ENCODE data around the gene CFAP57.

CFAP57 gene

GRCh38 chr1:43299101-43299500 is 127.0 kb downstream of the CFAP57 start:
- DNase-seq (ENCODE audit: low spot score) = no peak

DNA sequence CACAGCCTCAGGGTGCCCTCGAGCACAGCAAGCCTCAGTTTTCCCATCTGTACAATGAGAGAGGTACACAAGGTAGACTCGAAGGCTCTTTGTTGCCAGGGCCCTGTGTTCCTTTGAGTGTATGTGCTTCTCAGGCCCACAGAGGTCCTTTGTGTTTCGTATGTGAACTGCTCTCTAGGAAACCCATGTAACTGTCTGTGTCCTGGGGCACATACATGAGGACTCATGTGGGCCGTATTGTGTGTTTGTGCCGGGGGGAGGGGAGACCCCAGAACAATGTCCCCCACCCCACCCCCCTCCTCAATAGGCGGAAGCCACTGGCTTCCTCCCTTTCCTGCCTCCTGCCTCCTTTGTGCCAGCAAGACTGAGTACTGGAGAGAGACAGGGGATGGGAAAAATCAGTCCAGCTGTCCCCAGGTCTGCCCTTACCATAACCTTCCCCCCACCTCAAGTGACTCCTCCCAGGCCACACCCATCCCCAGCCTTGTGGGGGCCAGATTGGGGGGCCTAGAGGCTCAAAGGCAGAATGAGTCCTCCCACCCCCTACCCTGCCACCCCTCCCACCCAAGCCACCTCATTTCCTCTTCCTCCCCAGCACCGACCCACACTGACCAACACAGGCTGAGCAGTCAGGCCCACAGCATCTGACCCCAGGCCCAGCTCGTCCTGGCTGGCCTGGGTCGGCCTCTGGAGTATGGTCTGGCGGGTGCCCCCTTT is 128.4 kb downstream of the CFAP57 start, which contains the start of gene TIE1:
TIE1 (plus strand) TSS at position 605 of the 717 bp plus-strand sequence; CDS start at position 695, 90 bp downstream.
- DNase-seq (ENCODE audit: low spot score) = no peak

DNA sequence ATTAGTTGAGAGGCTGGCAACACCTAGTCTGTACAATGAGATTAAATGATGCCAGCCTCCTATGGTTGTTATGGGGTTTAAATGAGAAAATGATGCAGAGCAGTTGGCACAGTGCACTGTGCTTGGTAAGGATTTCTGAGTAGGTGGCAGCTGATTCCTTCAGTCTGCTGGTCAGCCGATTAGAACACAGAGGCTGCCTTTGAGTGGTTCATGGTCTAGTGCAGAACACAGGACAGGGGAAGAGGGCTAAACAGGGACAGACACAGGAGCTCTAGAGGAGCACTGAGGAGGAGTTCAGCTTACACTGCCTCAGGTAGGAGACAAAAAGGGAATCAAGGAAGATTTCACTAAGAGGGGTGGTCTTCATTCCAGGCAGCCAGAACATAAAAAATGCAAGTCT is 130.1 kb downstream of the CFAP57 start:
- no peak for DNase-seq (ENCODE audit: low spot score)

DNA sequence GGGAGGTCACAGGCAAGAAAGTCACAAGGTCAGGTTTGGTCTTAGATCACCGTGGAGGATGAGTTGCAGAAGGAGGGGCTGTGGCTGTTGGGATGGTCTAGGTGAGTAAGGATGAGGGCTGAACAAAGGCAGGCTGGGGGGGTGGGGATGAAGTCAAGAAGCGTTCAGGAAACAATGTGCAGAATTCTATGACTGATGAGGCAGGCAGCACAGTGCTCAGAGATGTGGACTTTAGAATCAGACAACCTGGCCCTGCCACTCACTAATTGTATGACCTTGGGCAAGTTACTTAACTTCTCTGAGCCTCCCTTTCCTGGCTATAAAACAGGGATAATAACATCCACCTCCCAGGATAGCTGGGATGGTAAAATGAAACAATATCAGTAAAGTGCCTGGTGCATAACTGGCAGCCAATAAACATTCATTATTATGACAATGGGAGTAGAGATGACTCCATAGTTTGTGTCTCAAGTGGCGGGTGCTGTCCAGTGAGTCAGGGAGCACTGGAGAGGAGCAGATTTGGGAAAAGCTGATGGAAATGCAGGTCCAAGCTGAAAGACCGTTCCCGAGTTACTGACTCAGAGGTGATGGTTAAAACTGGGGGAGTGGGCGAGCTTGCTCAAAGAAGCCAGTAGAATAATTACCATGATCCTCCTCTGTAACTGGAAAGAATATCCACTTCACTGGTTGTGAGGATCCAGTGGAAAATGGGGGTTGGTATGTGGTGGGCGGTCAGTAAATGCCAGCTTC is 130.8 kb downstream of the CFAP57 start:
- no peak for DNase-seq (ENCODE audit: low spot score)

- no peak for DNase-seq (ENCODE audit: low spot score)
These were observed 131.6 kb downstream of the CFAP57 start for GRCh38 chr1:43303471-43304313.

All from ecto neural progenitor cell (in vitro differentiated cells).